Measurements from ENCODE around the gene PSMD9. TPM values are rescaled to one million over a fixed set of nuclear protein-coding genes. Genes with fewer than 3 reads are reported as not detected.
"Not testable (repeated sequence)": the region's sequence is repeated elsewhere in the genome, so short reads cannot be mapped to it uniquely, and the experiment has no call there.

PSMD9 gene
- total RNA-seq, 4 donors from 2014 or later = 40.5 to 73.1 (median 57.2) TPM

DNA sequence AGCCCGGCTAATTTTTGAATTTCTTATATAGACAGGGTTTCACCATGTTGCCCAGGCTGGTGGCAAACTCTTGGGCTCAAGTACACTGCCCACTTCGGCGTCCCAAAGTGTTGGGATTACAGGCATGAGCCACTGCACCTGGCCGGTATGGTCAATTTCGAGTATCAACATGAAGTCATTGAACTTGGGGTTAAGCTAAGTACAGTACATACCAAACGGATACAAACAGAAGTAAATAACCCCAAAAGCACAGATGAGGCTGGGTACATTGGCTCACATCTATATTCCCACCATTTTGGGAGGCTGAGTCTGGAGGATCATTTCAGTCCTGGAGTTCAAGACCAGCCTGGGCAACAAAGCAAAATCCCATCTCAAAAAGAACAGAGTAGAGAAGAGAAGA is 13.0 kb upstream of the PSMD9 start:
- no peak for DNase-seq (ENCODE audit: low spot score)
- ATAC-seq (ENCODE audit: low FRiP score) = no peak
- TF ChIP-seq, protein P1, sequence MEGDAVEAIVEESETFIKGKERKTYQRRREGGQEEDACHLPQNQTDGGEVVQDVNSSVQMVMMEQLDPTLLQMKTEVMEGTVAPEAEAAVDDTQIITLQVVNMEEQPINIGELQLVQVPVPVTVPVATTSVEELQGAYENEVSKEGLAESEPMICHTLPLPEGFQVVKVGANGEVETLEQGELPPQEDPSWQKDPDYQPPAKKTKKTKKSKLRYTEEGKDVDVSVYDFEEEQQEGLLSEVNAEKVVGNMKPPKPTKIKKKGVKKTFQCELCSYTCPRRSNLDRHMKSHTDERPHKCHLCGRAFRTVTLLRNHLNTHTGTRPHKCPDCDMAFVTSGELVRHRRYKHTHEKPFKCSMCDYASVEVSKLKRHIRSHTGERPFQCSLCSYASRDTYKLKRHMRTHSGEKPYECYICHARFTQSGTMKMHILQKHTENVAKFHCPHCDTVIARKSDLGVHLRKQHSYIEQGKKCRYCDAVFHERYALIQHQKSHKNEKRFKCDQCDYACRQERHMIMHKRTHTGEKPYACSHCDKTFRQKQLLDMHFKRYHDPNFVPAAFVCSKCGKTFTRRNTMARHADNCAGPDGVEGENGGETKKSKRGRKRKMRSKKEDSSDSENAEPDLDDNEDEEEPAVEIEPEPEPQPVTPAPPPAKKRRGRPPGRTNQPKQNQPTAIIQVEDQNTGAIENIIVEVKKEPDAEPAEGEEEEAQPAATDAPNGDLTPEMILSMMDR (IDR thresholded peaks at IDR 0.05) = no peak

- not testable (repeated sequence) for DNase-seq (ENCODE audit: low spot score); ATAC-seq (ENCODE audit: low FRiP score)
Measured at GRCh38 chr12:121876080-121876447, 12.5 kb upstream of the PSMD9 start.

- TF ChIP-seq, protein P1 (IDR thresholded peaks at IDR 0.05) = no peak
- DNase-seq (ENCODE audit: low spot score) (no peak), ATAC-seq (ENCODE audit: low FRiP score) (no peak)
Measured at GRCh38 chr12:121883315-121883660, 5.3 kb upstream of the PSMD9 start.

GRCh38 chr12:121885129-121885528 is 3.5 kb upstream of the PSMD9 start:
- not testable (repeated sequence) for ATAC-seq (ENCODE audit: low FRiP score); DNase-seq (ENCODE audit: low spot score)

- TF ChIP-seq, protein P1 (IDR thresholded peaks at IDR 0.05) = no peak
- no peak for ATAC-seq (ENCODE audit: low FRiP score)
- DNase-seq (ENCODE audit: low spot score) = no peak
Measured at GRCh38 chr12:121888083-121888477, 510 bp upstream of the PSMD9 start.

DNA sequence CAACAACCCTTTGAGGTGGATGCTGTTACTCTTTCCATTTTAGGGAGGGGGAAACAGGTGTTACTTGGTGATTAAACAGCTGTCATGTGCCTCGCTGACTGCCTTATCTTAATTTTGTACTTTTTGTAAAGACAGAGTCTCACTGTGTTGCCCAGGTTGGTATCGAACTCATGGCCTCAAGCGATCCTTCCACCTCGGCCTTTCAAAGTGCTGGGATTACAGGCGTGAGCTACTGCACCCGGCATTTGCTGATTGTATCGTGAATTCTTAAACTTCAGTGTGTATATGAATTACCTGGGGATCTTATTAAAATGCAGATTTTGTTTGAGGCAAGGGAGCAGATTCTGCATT is 659 bp downstream of the PSMD9 start:
- TF ChIP-seq, protein P1 (IDR thresholded peaks at IDR 0.05) = no peak
- DNase-seq (ENCODE audit: low spot score) (no peak), ATAC-seq (ENCODE audit: low FRiP score) (no peak)

- DNase-seq (ENCODE audit: low spot score); ATAC-seq (ENCODE audit: low FRiP score): not testable (repeated sequence)
Measured at GRCh38 chr12:121889661-121890060, 1.1 kb downstream of the PSMD9 start.

GRCh38 chr12:121892673-121893561 is 4.3 kb downstream of the PSMD9 start:
- ATAC-seq (ENCODE audit: low FRiP score) (no peak), DNase-seq (ENCODE audit: low spot score) (no peak)
- TF ChIP-seq, protein P1 (IDR thresholded peaks at IDR 0.05) = no peak

All from omental fat pad (tissue), 4 donors.